ENCODE data around the gene RHEBL1. TPM values are rescaled to one million over a fixed set of nuclear protein-coding genes. Genes with fewer than 3 reads are reported as not detected.
A peak's percentile ranks its signal among the peaks of the same experiment; 100 is the strongest.

The RHEBL1 gene
- total and polyA plus RNA-seq, 10 donors, result 2.0 to 6.7 (median 3.1) TPM

DNA sequence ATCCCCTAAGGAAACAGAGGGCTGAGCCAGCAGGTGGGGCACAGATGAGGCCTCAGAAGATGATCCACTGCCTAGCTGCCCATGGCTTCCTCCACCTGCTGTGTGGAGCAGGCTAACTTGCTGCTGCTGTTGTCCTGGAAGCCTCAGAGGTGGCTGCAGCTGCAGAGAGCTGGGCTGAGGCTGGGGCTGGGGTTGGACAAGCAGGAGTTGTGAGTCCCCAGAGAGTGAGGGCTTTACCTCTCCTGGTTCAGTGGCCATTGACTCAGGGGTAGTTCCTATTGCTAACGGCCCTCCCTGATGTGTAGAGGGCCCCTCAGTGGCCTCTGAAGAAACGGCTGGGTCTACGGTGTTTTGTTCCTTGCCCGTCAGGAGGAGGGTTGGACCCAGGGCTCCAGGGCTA is 37.5 kb downstream of the RHEBL1 start:
- H3K27me3 ChIP-seq (replicated peaks in 1 of 7), result no peaks in the 10 kb centered on the region
- no peak overlapping the region for H3K4me3 ChIP-seq
- H3K4me1 ChIP-seq, result peaks cover 0 to 9% (median 0%) of the 10 kb centered on the region in 6 donors
- DNase-seq, result no peak
- WGBS, 5 donors, result 79 to 85% (median 82%) methylated on average over 4 of the region's 4 CpGs
- intact Hi-C loops (cut with DNase I; ENCODE audit: low total_unique reads), result no loop called here
- TF ChIP-seq POLR2AphosphoS5 (IDR thresholded peaks at IDR 0.05) (peak in 1 of 3 donors; percentile 2), POLR2A (IDR thresholded peaks at IDR 0.05) (no peak)
- no peak overlapping the region for H3K27ac ChIP-seq
- H3K9me3 ChIP-seq, result no peaks in the 10 kb centered on the region
- peaks cover under 1 to 100% (median 80%) of the 10 kb centered on the region in 6 donors for H3K36me3 ChIP-seq

DNA sequence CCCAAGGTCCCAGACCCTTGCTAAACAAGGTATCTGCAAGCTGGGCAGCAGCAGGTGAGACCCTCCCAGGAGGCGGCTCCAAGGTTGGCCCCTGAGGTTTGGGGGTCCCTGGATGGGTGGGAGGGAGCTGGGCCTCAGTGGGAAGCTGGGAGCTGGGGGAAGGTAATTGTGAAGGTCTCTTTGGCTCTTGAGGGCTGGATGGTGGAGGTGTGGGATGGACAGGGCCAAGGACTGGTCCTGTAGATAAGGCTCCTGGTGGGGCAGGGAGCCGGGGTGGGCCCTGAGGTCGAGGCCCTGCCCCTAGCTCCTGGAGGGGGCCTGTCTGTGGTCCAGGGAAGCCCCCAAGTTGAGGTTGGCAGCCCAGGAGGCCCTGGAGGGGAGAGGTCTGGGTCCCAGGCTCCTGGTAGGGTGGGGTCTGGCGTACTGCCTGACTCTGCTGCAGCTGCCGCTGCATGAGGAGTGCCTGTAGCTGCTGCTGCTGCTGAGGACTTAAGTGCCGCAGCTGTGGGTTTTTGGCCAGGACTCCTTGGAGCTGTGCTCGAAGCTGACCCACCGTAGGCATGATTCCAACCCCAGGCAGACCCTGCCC is 38.1 kb downstream of the RHEBL1 start:
- Histone ChIP-seq H3K4me1 (peaks cover 0 to 9% (median 0%) of the 10 kb centered on the region in 6 donors), H3K27ac (no peak overlapping the region), H3K36me3 (peaks cover 0 to 100% (median 80%) of the 10 kb centered on the region in 6 donors), H3K4me3 (no peak overlapping the region), H3K9me3 (no peaks in the 10 kb centered on the region), H3K27me3 (replicated peaks in 1 of 7) (no peaks in the 10 kb centered on the region)
- DNase-seq, result no peak
- TF ChIP-seq POLR2AphosphoS5 (IDR thresholded peaks at IDR 0.05), result peak in 2 of 3 donors; percentile 22 to 53
- TF ChIP-seq, protein P1, sequence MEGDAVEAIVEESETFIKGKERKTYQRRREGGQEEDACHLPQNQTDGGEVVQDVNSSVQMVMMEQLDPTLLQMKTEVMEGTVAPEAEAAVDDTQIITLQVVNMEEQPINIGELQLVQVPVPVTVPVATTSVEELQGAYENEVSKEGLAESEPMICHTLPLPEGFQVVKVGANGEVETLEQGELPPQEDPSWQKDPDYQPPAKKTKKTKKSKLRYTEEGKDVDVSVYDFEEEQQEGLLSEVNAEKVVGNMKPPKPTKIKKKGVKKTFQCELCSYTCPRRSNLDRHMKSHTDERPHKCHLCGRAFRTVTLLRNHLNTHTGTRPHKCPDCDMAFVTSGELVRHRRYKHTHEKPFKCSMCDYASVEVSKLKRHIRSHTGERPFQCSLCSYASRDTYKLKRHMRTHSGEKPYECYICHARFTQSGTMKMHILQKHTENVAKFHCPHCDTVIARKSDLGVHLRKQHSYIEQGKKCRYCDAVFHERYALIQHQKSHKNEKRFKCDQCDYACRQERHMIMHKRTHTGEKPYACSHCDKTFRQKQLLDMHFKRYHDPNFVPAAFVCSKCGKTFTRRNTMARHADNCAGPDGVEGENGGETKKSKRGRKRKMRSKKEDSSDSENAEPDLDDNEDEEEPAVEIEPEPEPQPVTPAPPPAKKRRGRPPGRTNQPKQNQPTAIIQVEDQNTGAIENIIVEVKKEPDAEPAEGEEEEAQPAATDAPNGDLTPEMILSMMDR (IDR thresholded peaks at IDR 0.05 in 8 of 11, conservative IDR thresholded peaks at IDR 0.05 in 3 of 11), result no peak
- intact Hi-C loops (cut with DNase I; ENCODE audit: low total_unique reads), result no loop called here
- WGBS, 5 donors, result 84 to 95% (median 93%) methylated on average over 8 of the region's 8 CpGs

DNA sequence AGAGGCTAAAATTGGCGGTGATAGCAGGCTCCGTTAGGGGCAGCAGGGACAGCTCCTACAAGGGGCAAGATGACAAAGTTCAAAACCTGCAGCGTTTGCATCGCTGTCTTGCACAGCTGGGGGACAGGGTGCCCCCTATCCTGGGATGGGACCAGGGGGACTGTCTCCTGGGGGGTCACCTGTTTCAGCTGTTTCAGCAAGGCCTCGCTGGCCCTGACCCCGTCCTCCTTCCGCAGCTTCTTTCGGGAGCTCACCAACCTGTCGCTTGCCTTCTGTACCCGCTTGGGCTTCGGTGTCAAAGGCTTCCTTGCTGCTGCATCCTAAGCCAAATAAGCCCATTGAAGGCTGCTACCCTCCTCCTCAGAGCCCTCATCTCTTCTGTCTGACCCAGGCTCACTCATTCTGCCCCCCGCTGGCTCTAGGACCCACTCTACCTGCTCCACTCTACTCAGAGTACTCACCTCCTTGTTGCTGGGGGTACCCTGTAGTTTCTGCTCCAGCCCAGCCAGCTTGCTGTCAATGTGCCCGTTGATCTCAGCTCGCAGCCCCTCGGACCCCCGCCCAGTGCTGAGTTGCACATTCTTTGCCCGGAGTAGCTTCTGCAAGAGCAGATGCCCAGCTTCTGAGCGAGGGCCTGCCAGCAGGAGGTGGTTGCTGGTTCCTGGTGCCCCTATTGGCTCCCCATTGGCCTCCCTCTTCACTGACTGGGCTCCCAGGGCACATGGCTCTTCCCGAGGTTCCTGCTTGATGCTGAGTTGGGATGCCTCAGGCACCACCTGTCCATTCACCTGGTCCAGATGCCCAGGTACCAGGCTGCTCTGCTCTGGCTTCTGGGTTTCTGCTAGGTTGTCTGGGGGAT is 38.8 kb downstream of the RHEBL1 start:
- peaks cover 0 to 9% (median 0%) of the 10 kb centered on the region in 6 donors for H3K4me1 ChIP-seq
- no peak overlapping the region for H3K27ac ChIP-seq
- intact Hi-C loops (cut with DNase I; ENCODE audit: low total_unique reads), result no loop called here
- DNase-seq, result no peak
- TF ChIP-seq POLR2AphosphoS5 (IDR thresholded peaks at IDR 0.05), result peak in 2 of 3 donors; percentile 11 to 49
- no peak for TF ChIP-seq POLR2A (IDR thresholded peaks at IDR 0.05)
- TF ChIP-seq, protein P1 (IDR thresholded peaks at IDR 0.05 in 8 of 11, conservative IDR thresholded peaks at IDR 0.05 in 3 of 11), result no peak
- peaks cover 0 to 100% (median 83%) of the 10 kb centered on the region in 6 donors for H3K36me3 ChIP-seq
- WGBS, 5 donors, result 95 to 97% (median 96%) methylated on average over 18 to 19 of the region's 19 CpGs
- no peak overlapping the region for H3K4me3 ChIP-seq
- no peaks in the 10 kb centered on the region for H3K27me3 ChIP-seq (replicated peaks in 1 of 7)
- H3K9me3 ChIP-seq, result no peaks in the 10 kb centered on the region

DNA sequence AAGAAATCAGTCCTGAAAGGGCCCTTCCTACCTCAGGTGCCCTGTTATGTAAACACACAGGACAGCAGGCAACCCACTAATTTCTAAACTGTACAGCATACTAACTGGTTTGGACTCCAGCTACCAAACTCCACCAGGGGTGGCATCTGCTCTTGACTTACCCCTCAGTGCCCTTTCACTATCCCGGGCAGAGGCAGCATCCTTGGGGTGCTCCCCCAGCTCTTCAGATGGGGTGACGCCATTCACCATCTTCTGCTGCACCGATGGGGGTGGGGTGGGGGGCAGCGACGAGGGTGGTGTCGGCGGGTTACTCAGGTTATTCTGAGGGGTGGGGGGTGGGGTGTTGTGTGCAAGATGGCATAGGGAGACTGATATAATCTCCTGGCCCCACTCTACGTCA is 39.7 kb downstream of the RHEBL1 start:
- Histone ChIP-seq H3K27me3 (replicated peaks in 1 of 7) (no peaks in the 10 kb centered on the region), H3K9me3 (no peaks in the 10 kb centered on the region), H3K27ac (no peak overlapping the region), H3K36me3 (peaks cover 0 to 100% (median 88%) of the 10 kb centered on the region in 6 donors), H3K4me3 (no peak overlapping the region), H3K4me1 (peaks cover 0 to 9% (median 0%) of the 10 kb centered on the region in 6 donors)
- DNase-seq, result no peak
- WGBS, 5 donors, result 87 to 96% (median 92%) methylated on average over 7 to 8 of the region's 8 CpGs
- TF ChIP-seq, protein P1 (IDR thresholded peaks at IDR 0.05 in 8 of 11, conservative IDR thresholded peaks at IDR 0.05 in 3 of 11), result no peak
- no peak for TF ChIP-seq POLR2AphosphoS5 (IDR thresholded peaks at IDR 0.05)
- intact Hi-C loops (cut with DNase I; ENCODE audit: low total_unique reads), result no loop called here
